ENCODE measurements around the gene SLC7A6. TPM values are rescaled to one million over a fixed set of nuclear protein-coding genes. Genes with fewer than 3 reads are reported as not detected.

Gene SLC7A6
- total RNA-seq, 2 donors from 2014 or later, result 12.8 to 30.5 TPM

DNA sequence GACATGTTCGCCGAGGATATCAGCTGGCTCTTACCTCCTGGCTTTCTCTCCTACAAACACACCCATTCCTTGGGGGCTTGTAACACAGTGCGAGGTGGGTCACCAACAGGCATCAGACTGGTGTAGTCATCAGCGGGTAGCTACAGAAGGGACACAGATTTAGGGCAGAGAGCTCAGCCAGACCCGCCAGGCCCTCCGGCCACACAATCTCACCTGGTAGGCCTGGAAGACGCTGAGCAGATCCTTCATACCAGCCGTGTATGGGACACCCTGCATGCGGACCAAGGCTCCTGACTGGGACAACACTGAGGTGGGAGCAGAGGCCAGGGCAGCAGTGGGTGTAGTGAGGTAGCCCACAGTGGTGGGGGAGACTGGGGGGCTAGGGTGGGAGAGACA, 34.2 kb upstream of the SLC7A6 start:
- intact Hi-C loops (cut with DNase I), result no loop called here
- 84% methylated on average over 9 of the region's 9 CpGs for WGBS
- Histone ChIP-seq H3K36me3 (peaks cover 4 to 16% of the 10 kb centered on the region in 2 donors), H3K27me3 (replicated peaks; ENCODE audit: insufficient read depth) (no peaks in the 10 kb centered on the region), H3K27ac (peak overlapping the region; percentile 67 to 74), H3K4me3 (no peak overlapping the region), H3K4me1 (replicated peaks) (peaks cover 39% of the 10 kb centered on the region), H3K9me3 (no peaks in the 10 kb centered on the region)
- TF ChIP-seq POLR2AphosphoS5 (IDR thresholded peaks at IDR 0.05), result no peak
- no peak for TF ChIP-seq POLR2A (IDR thresholded peaks at IDR 0.05)
- TF ChIP-seq, protein P1, sequence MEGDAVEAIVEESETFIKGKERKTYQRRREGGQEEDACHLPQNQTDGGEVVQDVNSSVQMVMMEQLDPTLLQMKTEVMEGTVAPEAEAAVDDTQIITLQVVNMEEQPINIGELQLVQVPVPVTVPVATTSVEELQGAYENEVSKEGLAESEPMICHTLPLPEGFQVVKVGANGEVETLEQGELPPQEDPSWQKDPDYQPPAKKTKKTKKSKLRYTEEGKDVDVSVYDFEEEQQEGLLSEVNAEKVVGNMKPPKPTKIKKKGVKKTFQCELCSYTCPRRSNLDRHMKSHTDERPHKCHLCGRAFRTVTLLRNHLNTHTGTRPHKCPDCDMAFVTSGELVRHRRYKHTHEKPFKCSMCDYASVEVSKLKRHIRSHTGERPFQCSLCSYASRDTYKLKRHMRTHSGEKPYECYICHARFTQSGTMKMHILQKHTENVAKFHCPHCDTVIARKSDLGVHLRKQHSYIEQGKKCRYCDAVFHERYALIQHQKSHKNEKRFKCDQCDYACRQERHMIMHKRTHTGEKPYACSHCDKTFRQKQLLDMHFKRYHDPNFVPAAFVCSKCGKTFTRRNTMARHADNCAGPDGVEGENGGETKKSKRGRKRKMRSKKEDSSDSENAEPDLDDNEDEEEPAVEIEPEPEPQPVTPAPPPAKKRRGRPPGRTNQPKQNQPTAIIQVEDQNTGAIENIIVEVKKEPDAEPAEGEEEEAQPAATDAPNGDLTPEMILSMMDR (IDR thresholded peaks at IDR 0.05), result no peak
- no peak for DNase-seq (ENCODE audit: low spot score)

DNA sequence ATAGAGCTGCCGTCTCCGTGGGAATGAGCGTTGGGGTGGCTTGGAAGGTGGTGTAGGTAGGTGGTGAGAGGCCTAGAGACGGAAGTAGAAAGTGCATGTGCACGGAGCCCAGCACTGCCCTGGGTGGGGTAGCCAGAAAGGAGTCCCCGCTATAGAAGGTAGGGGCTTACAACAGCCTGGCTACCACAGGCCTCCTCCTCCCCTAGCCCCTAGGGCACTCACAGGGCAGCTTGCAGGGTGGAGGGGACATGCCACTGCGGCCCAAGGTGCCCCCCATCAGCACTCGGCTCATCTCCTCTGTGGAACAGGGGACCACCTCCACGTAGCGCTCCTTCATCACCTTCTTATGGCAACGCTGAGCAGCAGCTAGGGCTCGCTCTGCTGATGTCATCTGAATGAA, 33.4 kb upstream of the SLC7A6 start:
- peaks cover 39% of the 10 kb centered on the region for H3K4me1 ChIP-seq (replicated peaks)

DNA sequence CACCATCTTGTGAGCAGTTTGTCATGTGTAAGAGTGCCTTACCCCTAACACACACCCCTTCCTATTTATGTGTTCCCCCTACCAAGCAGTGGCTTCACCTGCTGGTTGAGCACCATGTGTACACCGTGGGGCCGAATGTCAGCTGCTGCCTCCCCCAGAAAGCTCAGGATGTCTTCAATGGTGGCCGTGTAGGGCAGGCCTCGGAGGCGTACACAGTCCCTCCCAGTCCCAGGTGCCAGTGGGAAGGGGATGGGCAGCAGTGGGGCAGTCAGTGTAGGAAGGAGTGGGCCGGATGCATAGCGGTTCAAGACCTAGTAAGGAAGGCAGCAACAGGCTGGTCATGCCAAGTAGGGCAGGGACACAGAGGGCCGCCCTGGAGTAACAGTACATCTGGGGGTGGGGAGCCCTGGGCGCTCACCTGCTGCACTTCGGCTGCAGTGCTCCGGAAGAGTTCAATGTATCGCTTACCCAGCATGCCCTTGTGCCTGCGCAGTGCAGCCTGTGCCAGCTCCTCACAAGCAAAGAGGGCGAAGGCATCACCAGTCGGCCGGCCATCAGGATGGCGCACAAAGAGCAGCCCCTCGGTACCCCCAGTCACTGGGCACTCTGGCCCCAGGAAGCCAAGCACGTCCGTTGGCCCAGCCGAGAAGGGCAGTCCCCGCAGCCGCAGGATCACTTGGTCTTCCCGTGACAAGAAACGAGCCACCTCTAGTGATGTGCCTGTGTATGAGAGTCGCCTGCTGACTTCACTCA, 32.8 kb upstream of the SLC7A6 start:
- Histone ChIP-seq H3K36me3 (peaks cover 4 to 16% of the 10 kb centered on the region in 2 donors), H3K9me3 (no peaks in the 10 kb centered on the region), H3K4me1 (replicated peaks) (peaks cover 43% of the 10 kb centered on the region), H3K4me3 (no peak overlapping the region), H3K27ac (peak overlapping the region in 1 of 2 donors; percentile 95), H3K27me3 (replicated peaks; ENCODE audit: insufficient read depth) (no peaks in the 10 kb centered on the region)
- DNase-seq (ENCODE audit: low spot score), result no peak
- intact Hi-C loops (cut with DNase I), result no loop called here
- WGBS, result 92% methylated on average over 26 of the region's 26 CpGs
- TF ChIP-seq POLR2AphosphoS5 (IDR thresholded peaks at IDR 0.05), result no peak
- no peak for TF ChIP-seq POLR2A (IDR thresholded peaks at IDR 0.05)
- TF ChIP-seq, protein P1 (IDR thresholded peaks at IDR 0.05), result no peak

More for the DNA sequence above, 33.4 kb upstream of the SLC7A6 start:
- Histone ChIP-seq H3K27ac (peak overlapping the region in 1 of 2 donors; percentile 74), H3K36me3 (peaks cover 4 to 16% of the 10 kb centered on the region in 2 donors), H3K9me3 (no peaks in the 10 kb centered on the region), H3K27me3 (replicated peaks; ENCODE audit: insufficient read depth) (no peaks in the 10 kb centered on the region), H3K4me3 (no peak overlapping the region)
- 90% methylated on average over 12 of the region's 12 CpGs for WGBS
- intact Hi-C loops (cut with DNase I), result no loop called here
- TF ChIP-seq POLR2AphosphoS5 (IDR thresholded peaks at IDR 0.05), result no peak
- TF ChIP-seq, protein P1 (IDR thresholded peaks at IDR 0.05), result no peak
- TF ChIP-seq POLR2A (IDR thresholded peaks at IDR 0.05), result no peak
- DNase-seq (ENCODE audit: low spot score), result no peak

DNA sequence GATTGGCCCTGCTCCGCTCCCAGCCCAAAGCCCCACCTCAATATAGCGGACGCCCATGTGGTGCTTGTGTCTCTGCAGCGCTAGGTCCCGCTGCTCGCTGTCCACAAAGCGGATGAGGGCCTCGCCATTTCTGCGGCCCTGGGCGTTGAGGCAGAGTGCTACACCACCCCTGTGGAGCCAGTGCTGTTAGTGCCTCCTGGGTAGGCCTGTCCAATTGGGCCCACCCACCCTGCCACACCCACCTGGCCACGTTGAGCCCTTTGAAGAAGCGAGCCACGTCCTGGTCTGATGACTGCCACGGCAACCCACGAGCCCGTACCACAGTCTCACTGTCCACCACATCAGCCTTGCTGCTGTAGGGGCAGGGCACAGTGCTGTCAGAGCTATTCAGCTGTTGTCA, 32.0 kb upstream of the SLC7A6 start:
- no peak for DNase-seq (ENCODE audit: low spot score)

More for the DNA sequence above, 32.0 kb upstream of the SLC7A6 start:
- WGBS, result 84% methylated on average over 16 of the region's 16 CpGs
- intact Hi-C loops (cut with DNase I), result no loop called here
- no peak for TF ChIP-seq POLR2A (IDR thresholded peaks at IDR 0.05)
- TF ChIP-seq POLR2AphosphoS5 (IDR thresholded peaks at IDR 0.05), result no peak
- TF ChIP-seq, protein P1 (IDR thresholded peaks at IDR 0.05), result no peak
- Histone ChIP-seq H3K4me3 (no peak overlapping the region), H3K4me1 (replicated peaks) (peaks cover 41% of the 10 kb centered on the region), H3K36me3 (peaks cover 4 to 16% of the 10 kb centered on the region in 2 donors), H3K9me3 (no peaks in the 10 kb centered on the region), H3K27ac (peak overlapping the region in 1 of 2 donors; percentile 95), H3K27me3 (replicated peaks; ENCODE audit: insufficient read depth) (no peaks in the 10 kb centered on the region)

All from prostate gland (tissue), 2 donors.